HEK293T (cell line): ENCODE measurements around the gene RTF2.

Source experiments
- CTCF ChIA-PET: fragments of 350-600 bp; formaldehyde crosslinking; extraction: SDS; loops from one replicate; lab custom pipeline; 2021; ENCODE audit warnings: antibody characterized with exemption, inconsistent platforms; lab: Yijun Ruan, JAX
- POLR2A ChIA-PET: fragments of 350-600 bp; formaldehyde crosslinking; extraction: SDS; loops from one replicate; lab custom pipeline; 2020; ENCODE audit warnings: antibody characterized with exemption, inconsistent platforms; lab: Yijun Ruan, JAX
- DNase-seq: peaks from one replicate; pipeline ENCODE4 v3.0.0; 2012; ENCODE audit warnings: mixed read lengths; ENCODE audit errors: extremely low spot score
- ARNT ChIP-seq: fragments of 450-650 bp; IDR thresholded peaks from 2 replicates; pipeline ENCODE4 v1.6.1; 2017; ENCODE audit warnings: mild to moderate bottlenecking
- BHLHE40 ChIP-seq: fragments of 450-650 bp; IDR thresholded peaks from 2 replicates; pipeline ENCODE4 v1.6.1; 2016; ENCODE audit warnings: mild to moderate bottlenecking, moderate library complexity, borderline replicate concordance
- CTBP1 ChIP-seq: fragments of 450-650 bp; IDR thresholded peaks from 2 replicates; pipeline ENCODE4 v1.6.1; 2016; ENCODE audit warnings: borderline replicate concordance
- ELF4 ChIP-seq: fragments of 450-650 bp; IDR thresholded peaks from 2 replicates; pipeline ENCODE4 v1.6.1; 2017; ENCODE audit warnings: antibody characterized with exemption
- FOXA1 ChIP-seq: fragments of 450-650 bp; IDR thresholded peaks from 2 replicates; pipeline ENCODE4 v1.6.1; 2016; ENCODE audit warnings: mild to moderate bottlenecking
- FOXK2 ChIP-seq: fragments of 450-650 bp; IDR thresholded peaks from 2 replicates; pipeline ENCODE4 v1.6.1; 2016; ENCODE audit warnings: mild to moderate bottlenecking
- FOXM1 ChIP-seq: fragments of 450-650 bp; IDR thresholded peaks from 2 replicates; pipeline ENCODE4 v1.6.1; 2017; ENCODE audit warnings: mild to moderate bottlenecking, borderline replicate concordance
- HDGF ChIP-seq: fragments of 450-650 bp; IDR thresholded peaks from 2 replicates; pipeline ENCODE4 v1.6.1; 2017; ENCODE audit warnings: antibody characterized with exemption, borderline replicate concordance
- L3MBTL2 ChIP-seq: fragments of 450-650 bp; conservative IDR thresholded peaks from 2 replicates; pipeline ENCODE4 v1.6.1; 2016; ENCODE audit warnings: mild to moderate bottlenecking
- LEF1 ChIP-seq: fragments of 450-650 bp; IDR thresholded peaks from 2 replicates; pipeline ENCODE4 v1.6.1; 2017; ENCODE audit warnings: mild to moderate bottlenecking, borderline replicate concordance
- NFRKB ChIP-seq: fragments of 450-650 bp; IDR thresholded peaks from 2 replicates; pipeline ENCODE4 v1.6.1; 2016; ENCODE audit warnings: mild to moderate bottlenecking, moderate library complexity
- PKNOX1 ChIP-seq: fragments of 450-650 bp; IDR thresholded peaks from 2 replicates; pipeline ENCODE4 v1.6.1; 2016
- SP1 ChIP-seq: fragments of 450-650 bp; IDR thresholded peaks from 2 replicates; pipeline ENCODE4 v1.6.1; 2017
- SUZ12 ChIP-seq: fragments of 450-650 bp; IDR thresholded peaks from 2 replicates; pipeline ENCODE4 v1.6.1; 2016; ENCODE audit warnings: mild to moderate bottlenecking
- TARDBP ChIP-seq: fragments of 450-650 bp; IDR thresholded peaks from 2 replicates; pipeline ENCODE4 v1.6.1; 2016
- ZNF384 ChIP-seq: fragments of 450-650 bp; IDR thresholded peaks from 2 replicates; pipeline ENCODE4 v1.6.1; 2016

The RTF2 gene

GRCh38 chr20:56458206-56458821 lies 10.1 kb upstream of the RTF2 start:
- ChIA-PET POLR2A (no interaction called here), CTCF (no interaction called here)
- TF ChIP-seq BHLHE40 (no peak), NFRKB (no peak), SUZ12 (no peak), TARDBP (no peak), L3MBTL2 (no peak), FOXA1 (no peak), SP1 (no peak), FOXM1 (no peak), LEF1 (no peak), FOXK2 (no peak), ZNF384 (no peak), ARNT (no peak), ELF4 (no peak), CTBP1 (no peak), PKNOX1 (no peak), HDGF (no peak)
- DNase-seq: no peak

GRCh38 chr20:56460459-56460858 lies 8.0 kb upstream of the RTF2 start:
- ChIA-PET POLR2A (no interaction called here), CTCF (no interaction called here)
- no peak for TF ChIP-seq CTBP1
- TF ChIP-seq L3MBTL2: no peak
- no peak for TF ChIP-seq SP1
- TF ChIP-seq ARNT: no peak
- TF ChIP-seq LEF1: no peak
- no peak for TF ChIP-seq FOXM1
- TF ChIP-seq FOXA1: no peak
- no peak for TF ChIP-seq NFRKB
- TF ChIP-seq HDGF: no peak
- TF ChIP-seq ELF4: no peak
- no peak for TF ChIP-seq BHLHE40
- no peak for TF ChIP-seq TARDBP
- no peak for TF ChIP-seq PKNOX1
- no peak for TF ChIP-seq FOXK2
- no peak for TF ChIP-seq ZNF384
- DNase-seq: no peak

GRCh38 chr20:56461576-56461975 lies 6.9 kb upstream of the RTF2 start:
- TF ChIP-seq HDGF (no peak), NFRKB (no peak), ZNF384 (no peak), SUZ12 (no peak), ELF4 (no peak), L3MBTL2 (no peak), FOXA1 (no peak), LEF1 (no peak), BHLHE40 (no peak), SP1 (no peak), PKNOX1 (no peak), CTBP1 (no peak), FOXK2 (no peak), FOXM1 (no peak), ARNT (no peak), TARDBP (no peak)
- no peak for DNase-seq
- POLR2A ChIA-PET: no interaction called here
- CTCF ChIA-PET: no interaction called here

GRCh38 chr20:56463428-56463827 lies 5.0 kb upstream of the RTF2 start:
- ChIA-PET CTCF (no interaction called here), POLR2A (no interaction called here)
- TF ChIP-seq FOXA1: no peak
- no peak for TF ChIP-seq ZNF384
- no peak for DNase-seq

- TF ChIP-seq BHLHE40: no peak
- no peak for TF ChIP-seq SUZ12
- TF ChIP-seq ZNF384: no peak
- TF ChIP-seq SP1: no peak
- TF ChIP-seq HDGF: no peak
- TF ChIP-seq ARNT: no peak
- TF ChIP-seq L3MBTL2: no peak
- TF ChIP-seq PKNOX1: no peak
- no peak for TF ChIP-seq FOXA1
- TF ChIP-seq NFRKB: no peak
- TF ChIP-seq LEF1: no peak
- CTCF ChIA-PET: no interaction called here
- no peak for DNase-seq
- POLR2A ChIA-PET: no interaction called here
Measured at GRCh38 chr20:56465997-56466396, 2.4 kb upstream of the RTF2 start.

- no peak for TF ChIP-seq ARNT
- TF ChIP-seq FOXK2: no peak
- no peak for TF ChIP-seq LEF1
- TF ChIP-seq FOXM1: no peak
- TF ChIP-seq HDGF: no peak
- TF ChIP-seq CTBP1: no peak
- TF ChIP-seq PKNOX1: no peak
- TF ChIP-seq L3MBTL2: no peak
- TF ChIP-seq SP1: no peak
- TF ChIP-seq TARDBP: no peak
- TF ChIP-seq ZNF384: no peak
- no peak for TF ChIP-seq SUZ12
- no peak for TF ChIP-seq FOXA1
- TF ChIP-seq NFRKB: no peak
- TF ChIP-seq ELF4: no peak
- TF ChIP-seq BHLHE40: no peak
- CTCF ChIA-PET: no interaction called here
- POLR2A ChIA-PET: interaction anchor here (1.0 kb wide), 1 partner anchor 59 kb away, joined by 3 read pairs; no protein-coding TSS in a partner anchor
- DNase-seq: no peak
Measured at GRCh38 chr20:56467968-56468315, 485 bp upstream of the RTF2 start.
